ENCODE measurements around the gene MAMDC4. TPM values are rescaled to one million over a fixed set of nuclear protein-coding genes. Genes with fewer than 3 reads are reported as not detected.

The MAMDC4 gene
- total RNA-seq, 1 donor from 2014 or later: 12.9 TPM

GRCh38 chr9:136806067-136806466 lies 46.1 kb upstream of the MAMDC4 start:
- Histone ChIP-seq H3K27me3 (peaks cover 5% of the 10 kb centered on the region), H3K36me3 (peaks cover 4% of the 10 kb centered on the region), H3K9me3 (no peaks in the 10 kb centered on the region), H3K27ac (no peak overlapping the region), H3K4me3 (no peak overlapping the region), H3K4me1 (peaks cover 34% of the 10 kb centered on the region)
- TF ChIP-seq CTCF (IDR thresholded peaks at IDR 0.05): no peak
- intact Hi-C loops (cut with DNase I): no loop called here
- DNase-seq (peak; percentile 59), ATAC-seq (no peak)

- no peak for TF ChIP-seq CTCF (IDR thresholded peaks at IDR 0.05)
- Histone ChIP-seq H3K36me3 (peaks cover 6% of the 10 kb centered on the region), H3K4me1 (peaks cover 30% of the 10 kb centered on the region), H3K27ac (peak overlapping the region; percentile 91), H3K9me3 (no peaks in the 10 kb centered on the region), H3K27me3 (no peaks in the 10 kb centered on the region), H3K4me3 (peak overlapping the region; percentile 82)
- intact Hi-C loops (cut with DNase I): no loop called here
- DNase-seq (peak; percentile 57), ATAC-seq (no peak)
Measured at GRCh38 chr9:136806631-136807201, 45.4 kb upstream of the MAMDC4 start.

GRCh38 chr9:136807281-136808074 lies 44.7 kb upstream of the MAMDC4 start, which contains the start of gene RABL6:
Gene RABL6, plus strand, starts transcription at chr9:136807948. Its CDS starts 249 bp downstream, at chr9:136808197.
- DNase-seq: peak; percentile 90
- ATAC-seq: peak; percentile 92
- Histone ChIP-seq H3K27me3 (no peaks in the 10 kb centered on the region), H3K4me1 (peaks cover 30% of the 10 kb centered on the region), H3K27ac (peak within 1 kb of the TSS; percentile 91), H3K36me3 (peaks cover 7% of the 10 kb centered on the region), H3K9me3 (no peaks in the 10 kb centered on the region), H3K4me3 (peak within 1 kb of the TSS; percentile 85)
- intact Hi-C loops (cut with DNase I): no loop called here
- no peak for TF ChIP-seq CTCF (IDR thresholded peaks at IDR 0.05)

- DNase-seq (peak; percentile 81), ATAC-seq (peak; percentile 21)
- peak overlapping the region; percentile 85 for H3K4me3 ChIP-seq
- no peaks in the 10 kb centered on the region for H3K9me3 ChIP-seq
- no peaks in the 10 kb centered on the region for H3K27me3 ChIP-seq
- peaks cover 14% of the 10 kb centered on the region for H3K36me3 ChIP-seq
- intact Hi-C loops (cut with DNase I): no loop called here
- no peak for TF ChIP-seq CTCF (IDR thresholded peaks at IDR 0.05)
- peak overlapping the region; percentile 78 for H3K27ac ChIP-seq
- H3K4me1 ChIP-seq: peaks cover 30% of the 10 kb centered on the region
Measured at GRCh38 chr9:136808075-136808805, 43.9 kb upstream of the MAMDC4 start.

GRCh38 chr9:136808806-136809158 lies 43.4 kb upstream of the MAMDC4 start:
- no peaks in the 10 kb centered on the region for H3K9me3 ChIP-seq
- peak overlapping the region; percentile 85 for H3K4me3 ChIP-seq
- H3K27me3 ChIP-seq: no peaks in the 10 kb centered on the region
- intact Hi-C loops (cut with DNase I): no loop called here
- H3K27ac ChIP-seq: peak overlapping the region; percentile 78
- no peak for TF ChIP-seq CTCF (IDR thresholded peaks at IDR 0.05)
- DNase-seq: no peak
- H3K4me1 ChIP-seq: peaks cover 30% of the 10 kb centered on the region
- no peak for ATAC-seq
- peaks cover 15% of the 10 kb centered on the region for H3K36me3 ChIP-seq
